ENCODE measurements around the gene PTPRK. TPM values are rescaled to one million over a fixed set of nuclear protein-coding genes. Genes with fewer than 3 reads are reported as not detected.

PTPRK gene
- total RNA-seq, 1 experiment from 2014 or later: 89.3 TPM

GRCh38 chr6:128316258-128316929 is 204.0 kb downstream of the PTPRK start:
- Histone ChIP-seq H3K4me2 (no peak overlapping the region), H3K27ac (no peak overlapping the region), H3K27me3 (ENCODE audit: insufficient read depth, low read depth) (no peaks in the 10 kb centered on the region), H3K79me2 (ENCODE audit: low read depth) (no peaks in the 10 kb centered on the region; the same call in 1 of the 2 replicates), H3K9me2 (ENCODE audit: insufficient read depth) (no peaks in the 10 kb centered on the region), H4K20me1 (ENCODE audit: insufficient read depth) (no peaks in the 10 kb centered on the region), H3K4me1 (replicated peaks; ENCODE audit: insufficient read depth) (no peaks in the 10 kb centered on the region), H2AFZ (no peak overlapping the region), H3K9me3 (ENCODE audit: insufficient read depth, low read depth) (no peaks in the 10 kb centered on the region), H3F3A (ENCODE audit: insufficient read depth, low read depth) (no peaks in the 10 kb centered on the region), H3K4me3 (no peak overlapping the region), H3K36me3 (ENCODE audit: low read depth) (peaks cover 7% of the 10 kb centered on the region)
- no peak for TF ChIP-seq EZH2 (IDR thresholded peaks at IDR 0.05; ENCODE audit: low read depth)
- TF ChIP-seq, protein P1, sequence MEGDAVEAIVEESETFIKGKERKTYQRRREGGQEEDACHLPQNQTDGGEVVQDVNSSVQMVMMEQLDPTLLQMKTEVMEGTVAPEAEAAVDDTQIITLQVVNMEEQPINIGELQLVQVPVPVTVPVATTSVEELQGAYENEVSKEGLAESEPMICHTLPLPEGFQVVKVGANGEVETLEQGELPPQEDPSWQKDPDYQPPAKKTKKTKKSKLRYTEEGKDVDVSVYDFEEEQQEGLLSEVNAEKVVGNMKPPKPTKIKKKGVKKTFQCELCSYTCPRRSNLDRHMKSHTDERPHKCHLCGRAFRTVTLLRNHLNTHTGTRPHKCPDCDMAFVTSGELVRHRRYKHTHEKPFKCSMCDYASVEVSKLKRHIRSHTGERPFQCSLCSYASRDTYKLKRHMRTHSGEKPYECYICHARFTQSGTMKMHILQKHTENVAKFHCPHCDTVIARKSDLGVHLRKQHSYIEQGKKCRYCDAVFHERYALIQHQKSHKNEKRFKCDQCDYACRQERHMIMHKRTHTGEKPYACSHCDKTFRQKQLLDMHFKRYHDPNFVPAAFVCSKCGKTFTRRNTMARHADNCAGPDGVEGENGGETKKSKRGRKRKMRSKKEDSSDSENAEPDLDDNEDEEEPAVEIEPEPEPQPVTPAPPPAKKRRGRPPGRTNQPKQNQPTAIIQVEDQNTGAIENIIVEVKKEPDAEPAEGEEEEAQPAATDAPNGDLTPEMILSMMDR (conservative IDR thresholded peaks at IDR 0.05): no peak
- ChIA-PET CTCF (no interaction called here), POLR2A (ENCODE audit: unreplicated experiment) (no interaction called here)
- no peak for DNase-seq
- BruUV-seq (replicated peaks): no TSS peak
- intact Hi-C loops (cut with micrococcal nuclease; ENCODE audit: unreplicated experiment): no loop called here

GRCh38 chr6:128314190-128314589 is 206.2 kb downstream of the PTPRK start:
- ChIA-PET CTCF (no interaction called here), POLR2A (ENCODE audit: unreplicated experiment) (no interaction called here)
- Histone ChIP-seq H3K4me1 (replicated peaks; ENCODE audit: insufficient read depth) (no peaks in the 10 kb centered on the region), H4K20me1 (ENCODE audit: insufficient read depth) (no peaks in the 10 kb centered on the region), H3K9me2 (ENCODE audit: insufficient read depth) (no peaks in the 10 kb centered on the region), H3K9me3 (ENCODE audit: insufficient read depth, low read depth) (no peaks in the 10 kb centered on the region), H3K36me3 (ENCODE audit: low read depth) (no peaks in the 10 kb centered on the region), H3K27ac (no peak overlapping the region), H2AFZ (no peak overlapping the region), H3K27me3 (ENCODE audit: insufficient read depth, low read depth) (no peaks in the 10 kb centered on the region), H3K4me3 (no peak overlapping the region), H3K79me2 (ENCODE audit: low read depth) (peaks cover 5% of the 10 kb centered on the region), H3K4me2 (no peak overlapping the region), H3F3A (ENCODE audit: insufficient read depth, low read depth) (no peaks in the 10 kb centered on the region)
- intact Hi-C loops (cut with micrococcal nuclease; ENCODE audit: unreplicated experiment): no loop called here
- DNase-seq: no peak
- BruUV-seq (replicated peaks): no TSS peak
- TF ChIP-seq, protein P1 (conservative IDR thresholded peaks at IDR 0.05): no peak
- no peak for TF ChIP-seq EZH2 (IDR thresholded peaks at IDR 0.05; ENCODE audit: low read depth)

DNA sequence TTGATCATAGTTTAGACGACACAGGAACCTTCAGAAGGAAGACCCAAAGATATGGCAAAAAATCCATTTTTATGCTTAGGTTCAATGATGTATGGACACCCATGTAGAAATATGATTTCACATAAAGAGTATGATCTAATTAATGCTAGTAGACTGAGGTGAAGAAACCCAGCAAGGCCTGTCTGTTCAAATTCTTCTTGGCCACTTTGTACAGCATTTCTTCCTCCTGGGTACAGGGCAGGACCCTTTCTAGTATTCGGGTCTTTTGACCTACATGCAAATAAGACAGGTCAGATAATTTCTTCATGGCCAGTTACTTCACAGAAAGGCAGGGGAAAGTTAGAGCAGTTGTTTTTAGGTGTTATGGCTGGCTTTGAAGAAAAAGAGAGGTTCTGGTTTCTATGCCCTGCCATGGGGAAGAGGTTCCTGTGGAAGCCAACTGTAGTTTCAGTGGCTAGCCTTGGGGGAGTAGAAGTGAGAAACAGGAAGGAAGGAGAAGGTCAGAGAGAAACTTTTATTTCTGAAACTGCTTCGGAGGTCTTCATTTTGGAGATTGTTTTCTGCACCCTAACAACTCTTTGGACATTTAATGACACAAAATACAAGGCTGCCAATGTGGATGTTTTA is 208.3 kb downstream of the PTPRK start:
- H2AFZ ChIP-seq: no peak overlapping the region
- no peak overlapping the region for H3K27ac ChIP-seq
- no peaks in the 10 kb centered on the region for H3F3A ChIP-seq (ENCODE audit: insufficient read depth, low read depth)
- no peaks in the 10 kb centered on the region for H3K9me3 ChIP-seq (ENCODE audit: insufficient read depth, low read depth)
- no peak overlapping the region for H3K4me3 ChIP-seq
- POLR2A ChIA-PET (ENCODE audit: unreplicated experiment): no interaction called here
- BruUV-seq (replicated peaks): no TSS peak
- H3K4me1 ChIP-seq (replicated peaks; ENCODE audit: insufficient read depth): no peaks in the 10 kb centered on the region
- no peaks in the 10 kb centered on the region for H3K27me3 ChIP-seq (ENCODE audit: insufficient read depth, low read depth)
- no peaks in the 10 kb centered on the region for H3K9me2 ChIP-seq (ENCODE audit: insufficient read depth)
- CTCF ChIA-PET: no interaction called here
- TF ChIP-seq, protein P1 (conservative IDR thresholded peaks at IDR 0.05): no peak
- TF ChIP-seq EZH2 (IDR thresholded peaks at IDR 0.05; ENCODE audit: low read depth): no peak
- H3K36me3 ChIP-seq (ENCODE audit: low read depth): no peaks in the 10 kb centered on the region
- H3K4me2 ChIP-seq: no peak overlapping the region
- H3K79me2 ChIP-seq (ENCODE audit: low read depth): peaks cover 12% of the 10 kb centered on the region
- no peaks in the 10 kb centered on the region for H4K20me1 ChIP-seq (ENCODE audit: insufficient read depth)
- intact Hi-C loops (cut with micrococcal nuclease; ENCODE audit: unreplicated experiment): no loop called here
- DNase-seq: no peak
